Psoas muscle (tissue), 8 donors: ENCODE data around the gene COBL. TPM values are rescaled to one million over a fixed set of nuclear protein-coding genes. Genes with fewer than 3 reads are reported as not detected.

Experiments
- ATAC-seq, 4 donors: fragments of 200-7000 bp; cut with Tn5 transposase; one replicate each; pipeline ENCODE4 v1.9.1; 2020; ENCODE audit warnings: moderate library complexity in 3 of 4, mild to moderate bottlenecking in 2 of 4
- DNase-seq, 2 donors: peaks; one replicate each; pipeline ENCODE4 v3.0.0-alpha.2; 2020
- H3K27ac ChIP-seq: fragments of 200-600 bp; one replicate; pipeline ENCODE4 v1.8.0; 2022
- H3K27me3 ChIP-seq, 3 donors: fragments of 200-600 bp in 1 of 3; one replicate each; pipeline versions ENCODE4 v1.6.1 to v1.8.0; 2013 to 2022; ENCODE audit warnings: low read length in 2 of 3, mild to moderate bottlenecking in 2 of 3, moderate library complexity in 1 of 3; ENCODE audit not compliant: insufficient read depth in 3 of 3
- H3K36me3 ChIP-seq, 2 donors: fragments of 200-600 bp in 1 of 2; one replicate each; pipeline versions ENCODE4 v1.6.1 to v1.8.0; 2013 to 2022; ENCODE audit warnings: low read depth in 1 of 2, mild to moderate bottlenecking in 1 of 2, moderate library complexity in 1 of 2; ENCODE audit not compliant: insufficient read depth in 1 of 2
- H3K4me1 ChIP-seq: fragments of 200-600 bp; one replicate; pipeline ENCODE4 v1.8.0; 2022
- H3K4me3 ChIP-seq: fragments of 200-600 bp; one replicate; pipeline ENCODE4 v1.8.0; 2022; ENCODE audit warnings: mild to moderate bottlenecking
- H3K9me3 ChIP-seq: fragments of 200-600 bp; one replicate; pipeline ENCODE4 v1.8.0; 2022
- WGBS, 3 donors: extraction: QIAGEN DNeasy Blood & Tissue Kit; methylation state at CpG; one replicate each; pipeline versions ENCODE4 v1.1.6 to v1.1.7; 2013; 5-methylcytosine and 5-hydroxymethylcytosine counted together
- intact Hi-C, 2 donors: fragments of 100-400 bp; cut with DNase I; formaldehyde crosslinking; loops; one replicate each; pipeline versions ENCODE4 v1.11.0 to v1.14.2; 2022
- polyA plus RNA-seq, 3 donors: library from polyadenylated mRNA; stranded (reverse); fragments of 200-250 nt; gene quantifications; one replicate each; pipeline ENCODE4 v1.2.3, GENCODE V29; 2013
- total RNA-seq, 4 donors: library from RNA; stranded (reverse); fragmentation: NEBNext Ultra II Directional in 2 of 4; extraction: Animal tissue kit (Norgen Biotek cat#: 25700) in 2 of 4; gene quantifications; one replicate each; pipeline versions ENCODE4 v1.2.1 to v1.2.4, GENCODE V29; 2021 to 2023
- TF ChIP-seq, protein P1 (sequence below): fragments of 200-600 bp; IDR thresholded peaks from one replicate; pipeline ENCODE4 v1.8.0; 2022; ENCODE audit warnings: antibody characterized with exemption
- donor health status: healthy with polysubstance abuse.
- donor health status: DM: no; HTN: no; CAD: no; lungs with moderate emphysema.
- donor health status: Bipolar disorder and iron deficiency.
- donor health status: healthy.
- donor health status: DM: yes; HTN: yes; CAD: no.
- donor health status: DM: no; HTN: no; CAD: no.
- donor health status: DM: no; HTN: no; CAD: no.
- donor health status: DM: yes; HTN: yes; CAD: no.

COBL gene
- total and polyA plus RNA-seq, 7 donors, result 57.5 to 139 (median 115) TPM

GRCh38 chr7:51300762-51301674, 15.6 kb downstream of the COBL start:
- no peak for DNase-seq

DNA sequence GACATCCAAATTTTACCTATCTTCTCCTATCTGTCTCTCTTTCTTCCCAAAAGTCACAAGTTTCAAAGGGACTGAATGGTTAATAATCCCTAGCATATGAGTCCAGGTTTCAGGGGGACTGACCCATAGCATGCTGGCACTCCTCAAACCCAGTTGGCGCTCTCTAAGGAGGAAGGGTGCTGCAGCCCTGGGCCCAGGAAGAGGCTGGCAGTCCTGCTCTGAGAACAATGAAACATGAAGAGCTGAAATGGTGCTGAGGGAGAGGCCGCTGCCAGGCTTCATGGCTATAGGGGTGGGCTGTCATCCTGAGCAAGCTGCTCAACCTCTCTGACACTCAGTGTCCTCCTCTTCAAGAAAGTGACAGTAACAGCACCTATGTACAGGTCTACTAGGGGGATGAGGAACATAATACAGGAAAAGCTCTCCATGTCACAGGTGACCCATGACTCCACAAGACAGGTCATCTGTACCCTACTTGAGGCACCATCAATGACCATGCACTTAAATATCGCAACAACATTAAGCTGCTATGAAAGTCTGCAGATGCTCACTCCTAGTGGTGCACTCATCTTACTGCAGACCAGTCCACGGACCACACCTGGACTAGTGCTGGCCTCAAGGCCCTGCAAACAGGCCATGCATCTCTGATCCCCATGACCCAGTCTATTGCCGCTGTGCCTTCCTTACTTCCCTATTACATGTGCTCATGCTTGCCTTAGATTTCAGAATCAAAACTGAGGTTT, 17.0 kb downstream of the COBL start:
- no peak overlapping the region for H3K27ac ChIP-seq
- H3K4me1 ChIP-seq, result peaks cover 24% of the 10 kb centered on the region

More at GRCh38 chr7:51300762-51301674, 15.6 kb downstream of the COBL start:
- TF ChIP-seq, protein P1, sequence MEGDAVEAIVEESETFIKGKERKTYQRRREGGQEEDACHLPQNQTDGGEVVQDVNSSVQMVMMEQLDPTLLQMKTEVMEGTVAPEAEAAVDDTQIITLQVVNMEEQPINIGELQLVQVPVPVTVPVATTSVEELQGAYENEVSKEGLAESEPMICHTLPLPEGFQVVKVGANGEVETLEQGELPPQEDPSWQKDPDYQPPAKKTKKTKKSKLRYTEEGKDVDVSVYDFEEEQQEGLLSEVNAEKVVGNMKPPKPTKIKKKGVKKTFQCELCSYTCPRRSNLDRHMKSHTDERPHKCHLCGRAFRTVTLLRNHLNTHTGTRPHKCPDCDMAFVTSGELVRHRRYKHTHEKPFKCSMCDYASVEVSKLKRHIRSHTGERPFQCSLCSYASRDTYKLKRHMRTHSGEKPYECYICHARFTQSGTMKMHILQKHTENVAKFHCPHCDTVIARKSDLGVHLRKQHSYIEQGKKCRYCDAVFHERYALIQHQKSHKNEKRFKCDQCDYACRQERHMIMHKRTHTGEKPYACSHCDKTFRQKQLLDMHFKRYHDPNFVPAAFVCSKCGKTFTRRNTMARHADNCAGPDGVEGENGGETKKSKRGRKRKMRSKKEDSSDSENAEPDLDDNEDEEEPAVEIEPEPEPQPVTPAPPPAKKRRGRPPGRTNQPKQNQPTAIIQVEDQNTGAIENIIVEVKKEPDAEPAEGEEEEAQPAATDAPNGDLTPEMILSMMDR, result no peak
- Histone ChIP-seq H3K4me3 (no peak overlapping the region), H3K27me3 (no peaks in the 10 kb centered on the region), H3K9me3 (no peaks in the 10 kb centered on the region), H3K4me1 (peaks cover 19% of the 10 kb centered on the region), H3K27ac (no peak overlapping the region), H3K36me3 (no peaks in the 10 kb centered on the region)
- WGBS, 3 donors, result 89 to 93% (median 91%) methylated on average over 30 of the region's 30 CpGs
- no peak for ATAC-seq
- intact Hi-C loops, result no loop called here

GRCh38 chr7:51298912-51299311, 17.7 kb downstream of the COBL start:
- Histone ChIP-seq H3K27ac (no peak overlapping the region), H3K27me3 (no peaks in the 10 kb centered on the region), H3K4me1 (peaks cover 23% of the 10 kb centered on the region), H3K9me3 (no peaks in the 10 kb centered on the region), H3K36me3 (no peaks in the 10 kb centered on the region), H3K4me3 (no peak overlapping the region)
- intact Hi-C loops, result no loop called here
- ATAC-seq, result no peak
- 71 to 88% (median 77%) methylated on average over 5 of the region's 5 CpGs for WGBS, 3 donors
- TF ChIP-seq, protein P1, result no peak
- no peak for DNase-seq

More for the DNA sequence above, 17.0 kb downstream of the COBL start:
- WGBS, 3 donors, result 89 to 94% (median 93%) methylated on average over 5 of the region's 5 CpGs
- ATAC-seq (no peak), DNase-seq (no peak)
- H3K4me3 ChIP-seq, result no peak overlapping the region
- intact Hi-C loops, result no loop called here
- no peaks in the 10 kb centered on the region for H3K27me3 ChIP-seq
- TF ChIP-seq, protein P1, result no peak
- no peaks in the 10 kb centered on the region for H3K36me3 ChIP-seq
- H3K9me3 ChIP-seq, result no peaks in the 10 kb centered on the region

DNA sequence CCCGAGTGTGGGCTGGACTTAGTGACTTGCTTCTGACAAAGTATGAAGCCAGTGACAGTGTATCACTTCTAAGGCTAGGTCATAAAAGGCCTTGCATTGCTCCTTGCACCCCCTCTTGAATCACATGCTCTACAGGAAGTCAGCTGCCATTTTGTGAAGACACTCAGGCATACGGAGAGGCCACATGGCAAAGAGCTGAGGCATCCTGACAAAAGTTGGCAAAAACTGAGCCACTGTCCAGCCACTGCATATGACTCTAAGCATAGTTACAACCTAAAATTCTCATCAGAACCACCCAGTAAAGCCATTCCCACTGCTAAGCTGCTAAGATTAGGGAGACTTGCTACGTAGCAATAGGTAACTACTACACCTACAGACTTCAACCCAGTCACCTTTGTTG, 18.6 kb downstream of the COBL start:
- no peaks in the 10 kb centered on the region for H3K36me3 ChIP-seq
- no peaks in the 10 kb centered on the region for H3K9me3 ChIP-seq
- intact Hi-C loops, result no loop called here
- no peak for DNase-seq
- TF ChIP-seq, protein P1, result no peak
- H3K4me3 ChIP-seq, result no peak overlapping the region
- no peaks in the 10 kb centered on the region for H3K27me3 ChIP-seq
- WGBS, 3 donors, result 80 to 88% (median 81%) methylated on average over 3 of the region's 3 CpGs
- peak overlapping the region; percentile 6 for H3K27ac ChIP-seq
- peaks cover 26% of the 10 kb centered on the region for H3K4me1 ChIP-seq
- ATAC-seq, result no peak
